HEK293 (cell line): ENCODE data around the gene RAB40C.
A peak's percentile ranks its signal among the peaks of the same experiment; 100 is the strongest.

Experiments used
- BCL11B ChIP-seq: fragments of 450-650 bp; formaldehyde crosslinking; IDR thresholded peaks from 2 replicates; pipeline ENCODE4 v1.5.1; 2016; ENCODE audit warnings: low read depth, missing biosample characterization, missing genetic modification characterization
- GLIS1 ChIP-seq: fragments of 450-650 bp; formaldehyde crosslinking; IDR thresholded peaks from 2 replicates; pipeline ENCODE4 v1.5.1; 2016; ENCODE audit warnings: missing biosample characterization, missing genetic modification characterization
- RBAK ChIP-seq: fragments of 450-650 bp; formaldehyde crosslinking; IDR thresholded peaks from 2 replicates; pipeline ENCODE4 v1.5.1; 2016; ENCODE audit warnings: missing biosample characterization, missing genetic modification characterization
- SP2 ChIP-seq: fragments of 450-650 bp; formaldehyde crosslinking; IDR thresholded peaks from 2 replicates; pipeline ENCODE4 v1.5.1; 2016; ENCODE audit warnings: missing biosample characterization, missing genetic modification characterization
- TCF7L2 ChIP-seq: IDR thresholded peaks from 2 replicates; pipeline ENCODE4 v1.6.1; 2011; ENCODE audit warnings: low read depth, mild to moderate bottlenecking, inconsistent platforms, low read length, moderate library complexity, borderline replicate concordance
- ZBTB17 ChIP-seq: fragments of 450-650 bp; formaldehyde crosslinking; IDR thresholded peaks from 2 replicates; pipeline ENCODE4 v1.5.1; 2016; ENCODE audit warnings: missing biosample characterization, missing genetic modification characterization
- ZNF121 ChIP-seq: fragments of 450-650 bp; formaldehyde crosslinking; IDR thresholded peaks from 2 replicates; pipeline ENCODE4 v1.5.1; 2016; ENCODE audit warnings: missing biosample characterization, missing genetic modification characterization
- ZNF2 ChIP-seq: fragments of 450-650 bp; formaldehyde crosslinking; IDR thresholded peaks from 2 replicates; pipeline ENCODE4 v1.5.1; 2016; ENCODE audit warnings: missing biosample characterization, missing genetic modification characterization
- ZNF214 ChIP-seq: fragments of 450-650 bp; formaldehyde crosslinking; IDR thresholded peaks from 2 replicates; pipeline ENCODE4 v1.5.1; 2017; ENCODE audit warnings: missing biosample characterization, mild to moderate bottlenecking, missing genetic modification characterization, borderline replicate concordance
- ZNF24 ChIP-seq: fragments of 450-650 bp; formaldehyde crosslinking; IDR thresholded peaks from 2 replicates; pipeline ENCODE4 v1.5.1; 2016; ENCODE audit warnings: missing biosample characterization, missing genetic modification characterization
- ZNF248 ChIP-seq: fragments of 450-650 bp; formaldehyde crosslinking; IDR thresholded peaks from 2 replicates; pipeline ENCODE4 v1.5.1; 2017; ENCODE audit warnings: missing biosample characterization, missing genetic modification characterization
- ZNF558 ChIP-seq: fragments of 450-650 bp; formaldehyde crosslinking; IDR thresholded peaks from 2 replicates; pipeline ENCODE4 v1.5.1; 2016; ENCODE audit warnings: missing biosample characterization, missing genetic modification characterization
- ZNF585B ChIP-seq: fragments of 450-650 bp; formaldehyde crosslinking; IDR thresholded peaks from 2 replicates; pipeline ENCODE4 v1.5.1; 2016; ENCODE audit warnings: missing biosample characterization, missing genetic modification characterization
- ZNF600 ChIP-seq: fragments of 450-650 bp; formaldehyde crosslinking; IDR thresholded peaks from 2 replicates; pipeline ENCODE4 v1.5.1; 2016; ENCODE audit warnings: missing biosample characterization, missing genetic modification characterization
- ZNF654 ChIP-seq: fragments of 450-650 bp; formaldehyde crosslinking; IDR thresholded peaks from 2 replicates; pipeline ENCODE4 v1.5.1; 2016; ENCODE audit warnings: low read depth, missing biosample characterization, missing genetic modification characterization
- ZNF677 ChIP-seq: fragments of 450-650 bp; IDR thresholded peaks from 2 replicates; pipeline ENCODE4 v1.5.0; 2018; ENCODE audit warnings: missing biosample characterization, mild to moderate bottlenecking, missing genetic modification characterization, moderate library complexity
- ZNF791 ChIP-seq: fragments of 450-650 bp; formaldehyde crosslinking; IDR thresholded peaks from 2 replicates; pipeline ENCODE4 v1.5.1; 2016; ENCODE audit warnings: missing biosample characterization, missing genetic modification characterization
- ZNF830 ChIP-seq: fragments of 450-650 bp; IDR thresholded peaks from 2 replicates; pipeline ENCODE4 v1.5.0; 2018; ENCODE audit warnings: missing biosample characterization, missing genetic modification characterization, low read depth, mild to moderate bottlenecking, moderate library complexity
- ZXDB ChIP-seq: fragments of 450-650 bp; formaldehyde crosslinking; IDR thresholded peaks from 2 replicates; pipeline ENCODE4 v1.5.1; 2016; ENCODE audit warnings: missing biosample characterization, missing genetic modification characterization
- TF ChIP-seq, protein P1 (sequence below): fragments of 450-650 bp; formaldehyde crosslinking; IDR thresholded peaks from 2 replicates; pipeline ENCODE4 v1.5.1; 2016; ENCODE audit warnings: missing biosample characterization, missing genetic modification characterization
- TF ChIP-seq, protein P2 (sequence below): fragments of 450-650 bp; formaldehyde crosslinking; IDR thresholded peaks from 2 replicates; pipeline ENCODE4 v1.5.1; 2016; ENCODE audit warnings: missing biosample characterization, missing genetic modification characterization, borderline replicate concordance
- TF ChIP-seq, protein P3 (sequence below): fragments of 450-650 bp; formaldehyde crosslinking; IDR thresholded peaks from 2 replicates; pipeline ENCODE4 v1.5.1; 2016; ENCODE audit warnings: missing biosample characterization, missing genetic modification characterization
- TF ChIP-seq, protein P4 (sequence below): fragments of 450-650 bp; formaldehyde crosslinking; IDR thresholded peaks from 2 replicates; pipeline ENCODE4 v1.5.1; 2016; ENCODE audit warnings: missing biosample characterization, missing genetic modification characterization
- TF ChIP-seq, protein P5 (sequence below): fragments of 450-650 bp; formaldehyde crosslinking; IDR thresholded peaks from 2 replicates; pipeline ENCODE4 v1.5.1; 2016; ENCODE audit warnings: missing biosample characterization, missing genetic modification characterization
- TF ChIP-seq, protein P6 (sequence below): fragments of 450-650 bp; formaldehyde crosslinking; IDR thresholded peaks from 2 replicates; pipeline ENCODE4 v1.5.1; 2017; ENCODE audit warnings: missing biosample characterization, missing genetic modification characterization
- TF ChIP-seq, protein P7 (sequence below): fragments of 450-650 bp; formaldehyde crosslinking; IDR thresholded peaks from 2 replicates; pipeline ENCODE4 v1.5.1; 2016; ENCODE audit warnings: missing biosample characterization, missing genetic modification characterization

RAB40C gene

DNA sequence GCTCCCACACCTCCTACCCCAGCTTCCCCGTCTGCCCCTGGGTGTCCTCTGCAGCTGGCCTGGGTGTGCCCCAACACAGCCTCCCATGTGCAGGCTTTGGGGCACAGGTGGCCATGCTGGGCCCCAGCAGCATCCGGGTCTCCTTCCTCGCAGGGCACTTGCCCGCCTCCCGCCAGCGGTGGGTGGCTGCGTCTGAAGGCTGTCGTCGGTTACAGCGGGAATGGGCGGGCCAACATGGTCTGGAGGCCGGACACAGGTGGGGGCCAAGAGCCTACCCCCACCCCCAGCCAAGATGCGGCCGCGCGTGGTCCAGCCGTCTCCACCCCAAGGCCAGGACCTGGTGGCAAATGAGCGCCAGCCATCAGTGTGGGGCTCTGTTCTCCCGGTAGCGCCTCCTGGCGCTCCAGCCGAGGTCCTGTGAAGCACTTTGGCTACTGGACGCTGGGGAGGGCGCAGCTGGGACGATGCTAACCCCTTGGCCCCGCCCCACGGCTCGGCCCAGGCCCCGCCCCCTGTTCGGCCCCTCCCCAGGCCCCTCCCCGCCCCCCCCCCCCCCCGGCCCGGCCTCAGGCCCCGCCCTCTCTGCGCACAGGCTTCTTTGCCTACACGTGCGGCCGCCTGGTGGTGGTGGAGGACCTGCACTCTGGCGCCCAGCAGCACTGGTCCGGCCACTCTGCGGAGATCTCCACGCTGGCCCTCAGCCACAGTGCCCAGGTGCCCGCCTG, 70.8 kb downstream of the RAB40C start (continued):
- TF ChIP-seq, protein P1, sequence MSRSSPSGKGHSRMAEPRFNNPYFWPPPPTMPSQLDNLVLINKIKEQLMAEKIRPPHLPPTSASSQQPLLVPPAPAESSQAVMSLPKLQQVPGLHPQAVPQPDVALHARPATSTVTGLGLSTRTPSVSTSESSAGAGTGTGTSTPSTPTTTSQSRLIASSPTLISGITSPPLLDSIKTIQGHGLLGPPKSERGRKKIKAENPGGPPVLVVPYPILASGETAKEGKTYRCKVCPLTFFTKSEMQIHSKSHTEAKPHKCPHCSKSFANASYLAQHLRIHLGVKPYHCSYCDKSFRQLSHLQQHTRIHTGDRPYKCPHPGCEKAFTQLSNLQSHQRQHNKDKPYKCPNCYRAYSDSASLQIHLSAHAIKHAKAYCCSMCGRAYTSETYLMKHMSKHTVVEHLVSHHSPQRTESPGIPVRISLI: no peak
- TF ChIP-seq ZXDB (tag by site-specific recombination): 0 out of 2 replicates have a peak, but pooled peaks have one; percentile 9
- peak; percentile 72 for TF ChIP-seq GLIS1 (tag by site-specific recombination)
- TF ChIP-seq ZNF121 (tag by site-specific recombination): no peak
- TF ChIP-seq, protein P2, sequence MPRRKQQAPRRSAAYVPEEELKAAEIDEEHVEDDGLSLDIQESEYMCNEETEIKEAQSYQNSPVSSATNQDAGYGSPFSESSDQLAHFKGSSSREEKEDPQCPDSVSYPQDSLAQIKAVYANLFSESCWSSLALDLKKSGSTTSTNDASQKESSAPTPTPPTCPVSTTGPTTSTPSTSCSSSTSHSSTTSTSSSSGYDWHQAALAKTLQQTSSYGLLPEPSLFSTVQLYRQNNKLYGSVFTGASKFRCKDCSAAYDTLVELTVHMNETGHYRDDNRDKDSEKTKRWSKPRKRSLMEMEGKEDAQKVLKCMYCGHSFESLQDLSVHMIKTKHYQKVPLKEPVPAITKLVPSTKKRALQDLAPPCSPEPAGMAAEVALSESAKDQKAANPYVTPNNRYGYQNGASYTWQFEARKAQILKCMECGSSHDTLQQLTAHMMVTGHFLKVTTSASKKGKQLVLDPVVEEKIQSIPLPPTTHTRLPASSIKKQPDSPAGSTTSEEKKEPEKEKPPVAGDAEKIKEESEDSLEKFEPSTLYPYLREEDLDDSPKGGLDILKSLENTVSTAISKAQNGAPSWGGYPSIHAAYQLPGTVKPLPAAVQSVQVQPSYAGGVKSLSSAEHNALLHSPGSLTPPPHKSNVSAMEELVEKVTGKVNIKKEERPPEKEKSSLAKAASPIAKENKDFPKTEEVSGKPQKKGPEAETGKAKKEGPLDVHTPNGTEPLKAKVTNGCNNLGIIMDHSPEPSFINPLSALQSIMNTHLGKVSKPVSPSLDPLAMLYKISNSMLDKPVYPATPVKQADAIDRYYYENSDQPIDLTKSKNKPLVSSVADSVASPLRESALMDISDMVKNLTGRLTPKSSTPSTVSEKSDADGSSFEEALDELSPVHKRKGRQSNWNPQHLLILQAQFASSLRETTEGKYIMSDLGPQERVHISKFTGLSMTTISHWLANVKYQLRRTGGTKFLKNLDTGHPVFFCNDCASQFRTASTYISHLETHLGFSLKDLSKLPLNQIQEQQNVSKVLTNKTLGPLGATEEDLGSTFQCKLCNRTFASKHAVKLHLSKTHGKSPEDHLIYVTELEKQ (tag by site-specific recombination): no peak
- TF ChIP-seq BCL11B (tag by site-specific recombination): no peak; the same call in 1 of the 2 replicates
- TF ChIP-seq SP2 (tag by site-specific recombination): peak; percentile 80
- peak; percentile 30 for TF ChIP-seq ZNF600 (tag by site-specific recombination)
- TF ChIP-seq ZNF248 (tag by site-specific recombination): no peak
- no peak for TF ChIP-seq ZNF24 (tag by site-specific recombination)
- TF ChIP-seq, protein P3, sequence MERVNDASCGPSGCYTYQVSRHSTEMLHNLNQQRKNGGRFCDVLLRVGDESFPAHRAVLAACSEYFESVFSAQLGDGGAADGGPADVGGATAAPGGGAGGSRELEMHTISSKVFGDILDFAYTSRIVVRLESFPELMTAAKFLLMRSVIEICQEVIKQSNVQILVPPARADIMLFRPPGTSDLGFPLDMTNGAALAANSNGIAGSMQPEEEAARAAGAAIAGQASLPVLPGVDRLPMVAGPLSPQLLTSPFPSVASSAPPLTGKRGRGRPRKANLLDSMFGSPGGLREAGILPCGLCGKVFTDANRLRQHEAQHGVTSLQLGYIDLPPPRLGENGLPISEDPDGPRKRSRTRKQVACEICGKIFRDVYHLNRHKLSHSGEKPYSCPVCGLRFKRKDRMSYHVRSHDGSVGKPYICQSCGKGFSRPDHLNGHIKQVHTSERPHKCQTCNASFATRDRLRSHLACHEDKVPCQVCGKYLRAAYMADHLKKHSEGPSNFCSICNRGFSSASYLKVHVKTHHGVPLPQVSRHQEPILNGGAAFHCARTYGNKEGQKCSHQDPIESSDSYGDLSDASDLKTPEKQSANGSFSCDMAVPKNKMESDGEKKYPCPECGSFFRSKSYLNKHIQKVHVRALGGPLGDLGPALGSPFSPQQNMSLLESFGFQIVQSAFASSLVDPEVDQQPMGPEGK (tag by site-specific recombination): peak; percentile 80; the same call in 1 of the 2 replicates
- TF ChIP-seq, protein P4, sequence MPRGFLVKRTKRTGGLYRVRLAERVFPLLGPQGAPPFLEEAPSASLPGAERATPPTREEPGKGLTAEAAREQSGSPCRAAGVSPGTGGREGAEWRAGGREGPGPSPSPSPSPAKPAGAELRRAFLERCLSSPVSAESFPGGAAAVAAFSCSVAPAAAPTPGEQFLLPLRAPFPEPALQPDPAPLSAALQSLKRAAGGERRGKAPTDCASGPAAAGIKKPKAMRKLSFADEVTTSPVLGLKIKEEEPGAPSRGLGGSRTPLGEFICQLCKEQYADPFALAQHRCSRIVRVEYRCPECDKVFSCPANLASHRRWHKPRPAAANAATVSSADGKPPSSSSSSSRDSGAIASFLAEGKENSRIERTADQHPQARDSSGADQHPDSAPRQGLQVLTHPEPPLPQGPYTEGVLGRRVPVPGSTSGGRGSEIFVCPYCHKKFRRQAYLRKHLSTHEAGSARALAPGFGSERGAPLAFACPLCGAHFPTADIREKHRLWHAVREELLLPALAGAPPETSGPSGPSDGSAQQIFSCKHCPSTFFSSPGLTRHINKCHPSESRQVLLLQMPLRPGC (tag by site-specific recombination): no peak
- TF ChIP-seq, protein P5, sequence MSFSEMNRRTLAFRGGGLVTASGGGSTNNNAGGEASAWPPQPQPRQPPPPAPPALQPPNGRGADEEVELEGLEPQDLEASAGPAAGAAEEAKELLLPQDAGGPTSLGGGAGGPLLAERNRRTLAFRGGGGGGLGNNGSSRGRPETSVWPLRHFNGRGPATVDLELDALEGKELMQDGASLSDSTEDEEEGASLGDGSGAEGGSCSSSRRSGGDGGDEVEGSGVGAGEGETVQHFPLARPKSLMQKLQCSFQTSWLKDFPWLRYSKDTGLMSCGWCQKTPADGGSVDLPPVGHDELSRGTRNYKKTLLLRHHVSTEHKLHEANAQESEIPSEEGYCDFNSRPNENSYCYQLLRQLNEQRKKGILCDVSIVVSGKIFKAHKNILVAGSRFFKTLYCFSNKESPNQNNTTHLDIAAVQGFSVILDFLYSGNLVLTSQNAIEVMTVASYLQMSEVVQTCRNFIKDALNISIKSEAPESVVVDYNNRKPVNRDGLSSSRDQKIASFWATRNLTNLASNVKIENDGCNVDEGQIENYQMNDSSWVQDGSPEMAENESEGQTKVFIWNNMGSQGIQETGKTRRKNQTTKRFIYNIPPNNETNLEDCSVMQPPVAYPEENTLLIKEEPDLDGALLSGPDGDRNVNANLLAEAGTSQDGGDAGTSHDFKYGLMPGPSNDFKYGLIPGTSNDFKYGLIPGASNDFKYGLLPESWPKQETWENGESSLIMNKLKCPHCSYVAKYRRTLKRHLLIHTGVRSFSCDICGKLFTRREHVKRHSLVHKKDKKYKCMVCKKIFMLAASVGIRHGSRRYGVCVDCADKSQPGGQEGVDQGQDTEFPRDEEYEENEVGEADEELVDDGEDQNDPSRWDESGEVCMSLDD: peak; percentile 2; the same call in 1 of the 2 replicates
- TF ChIP-seq ZNF558 (tag by site-specific recombination): no peak
- TF ChIP-seq ZBTB17 (tag by site-specific recombination): 0 out of 2 replicates have a peak, but pooled peaks have one; percentile 29
- no peak for TF ChIP-seq TCF7L2
- TF ChIP-seq RBAK (tag by site-specific recombination): no peak
- TF ChIP-seq ZNF791 (tag by site-specific recombination): no peak
- TF ChIP-seq ZNF585B: no peak
- no peak for TF ChIP-seq ZNF830 (tag by site-specific recombination)
- TF ChIP-seq, protein P6, sequence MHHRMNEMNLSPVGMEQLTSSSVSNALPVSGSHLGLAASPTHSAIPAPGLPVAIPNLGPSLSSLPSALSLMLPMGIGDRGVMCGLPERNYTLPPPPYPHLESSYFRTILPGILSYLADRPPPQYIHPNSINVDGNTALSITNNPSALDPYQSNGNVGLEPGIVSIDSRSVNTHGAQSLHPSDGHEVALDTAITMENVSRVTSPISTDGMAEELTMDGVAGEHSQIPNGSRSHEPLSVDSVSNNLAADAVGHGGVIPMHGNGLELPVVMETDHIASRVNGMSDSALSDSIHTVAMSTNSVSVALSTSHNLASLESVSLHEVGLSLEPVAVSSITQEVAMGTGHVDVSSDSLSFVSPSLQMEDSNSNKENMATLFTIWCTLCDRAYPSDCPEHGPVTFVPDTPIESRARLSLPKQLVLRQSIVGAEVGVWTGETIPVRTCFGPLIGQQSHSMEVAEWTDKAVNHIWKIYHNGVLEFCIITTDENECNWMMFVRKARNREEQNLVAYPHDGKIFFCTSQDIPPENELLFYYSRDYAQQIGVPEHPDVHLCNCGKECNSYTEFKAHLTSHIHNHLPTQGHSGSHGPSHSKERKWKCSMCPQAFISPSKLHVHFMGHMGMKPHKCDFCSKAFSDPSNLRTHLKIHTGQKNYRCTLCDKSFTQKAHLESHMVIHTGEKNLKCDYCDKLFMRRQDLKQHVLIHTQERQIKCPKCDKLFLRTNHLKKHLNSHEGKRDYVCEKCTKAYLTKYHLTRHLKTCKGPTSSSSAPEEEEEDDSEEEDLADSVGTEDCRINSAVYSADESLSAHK (tag by site-specific recombination): no peak
- TF ChIP-seq ZNF654 (tag by site-specific recombination): no peak
- no peak for TF ChIP-seq ZNF214
- TF ChIP-seq, protein P7, sequence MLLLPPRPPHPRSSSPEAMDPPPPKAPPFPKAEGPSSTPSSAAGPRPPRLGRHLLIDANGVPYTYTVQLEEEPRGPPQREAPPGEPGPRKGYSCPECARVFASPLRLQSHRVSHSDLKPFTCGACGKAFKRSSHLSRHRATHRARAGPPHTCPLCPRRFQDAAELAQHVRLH (tag by site-specific recombination): no peak
- TF ChIP-seq ZNF2: peak; percentile 67; the same call in 1 of the 2 replicates
- no peak for TF ChIP-seq ZNF677 (tag by site-specific recombination)
